Stimulated activated CD8-positive, alpha-beta memory T cell treated with anti-CD3 and anti-CD28 coated beads, Interleukin-15, amount 100 ng/mL, for 4 hours (primary cell): ENCODE data around the gene GABRA5.
"Not testable (repeated sequence)": the region's sequence is repeated elsewhere in the genome, so short reads cannot be mapped to it uniquely, and the experiment has no call there.

Experiments
- DNase-seq, 2 donors: peaks; one replicate each; pipeline ENCODE4 v3.0.0-alpha.2; 2020; ENCODE audit warnings: low read depth in 2 of 2

GABRA5 gene

DNA sequence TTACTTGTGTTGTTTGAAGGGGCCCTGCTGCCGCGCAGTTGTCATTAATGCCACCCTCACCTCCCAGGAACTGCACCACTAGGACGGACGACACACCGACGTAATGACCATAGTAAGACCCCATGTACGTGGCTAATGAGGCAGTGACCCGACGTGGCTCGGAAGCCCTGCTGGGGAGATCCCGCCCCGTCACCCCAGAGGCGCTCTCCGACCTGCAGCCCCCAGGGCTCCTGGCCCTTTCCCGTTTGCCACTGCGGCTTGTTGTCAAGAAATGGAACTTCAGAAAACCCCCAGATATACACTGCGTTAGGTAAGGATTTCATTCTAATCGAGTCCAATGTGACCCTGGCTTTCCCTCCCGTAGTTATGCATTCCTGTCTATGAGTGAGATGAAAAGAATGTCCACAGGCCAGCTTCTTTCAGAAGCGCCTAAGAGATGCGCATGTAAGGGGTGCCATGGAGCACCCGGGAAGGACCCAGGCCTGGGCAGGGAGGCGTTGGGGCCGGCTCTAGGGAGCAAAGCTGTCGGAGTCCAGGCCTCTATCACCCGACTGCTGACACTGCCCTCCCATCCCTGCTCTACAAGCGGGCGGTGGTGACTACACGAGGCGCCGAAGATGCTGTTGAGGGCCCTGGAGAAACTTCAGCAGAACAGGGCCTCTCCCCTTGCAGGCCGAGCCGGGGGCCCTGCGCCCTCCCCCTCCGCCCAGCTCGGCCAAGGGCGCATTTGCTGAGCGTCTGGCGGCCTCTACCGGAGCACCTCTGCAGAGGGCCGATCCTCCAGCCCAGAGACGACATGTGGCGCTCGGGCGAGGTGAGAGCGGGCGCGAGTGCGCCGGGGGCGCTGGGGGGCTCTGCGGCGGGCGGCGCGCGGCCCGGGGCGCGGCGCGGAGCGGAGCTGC lies at the start of gene GABRA5:
Gene GABRA5, plus strand, starts transcription at position 765 of the 902 bp plus-strand sequence. CDS start 2,187 bp downstream, outside the sequence.
- DNase-seq = no peak

GRCh38 chr15:26831191-26831590 lies 35.7 kb upstream of the GABRA5 start:
- DNase-seq = not testable (repeated sequence)

DNA sequence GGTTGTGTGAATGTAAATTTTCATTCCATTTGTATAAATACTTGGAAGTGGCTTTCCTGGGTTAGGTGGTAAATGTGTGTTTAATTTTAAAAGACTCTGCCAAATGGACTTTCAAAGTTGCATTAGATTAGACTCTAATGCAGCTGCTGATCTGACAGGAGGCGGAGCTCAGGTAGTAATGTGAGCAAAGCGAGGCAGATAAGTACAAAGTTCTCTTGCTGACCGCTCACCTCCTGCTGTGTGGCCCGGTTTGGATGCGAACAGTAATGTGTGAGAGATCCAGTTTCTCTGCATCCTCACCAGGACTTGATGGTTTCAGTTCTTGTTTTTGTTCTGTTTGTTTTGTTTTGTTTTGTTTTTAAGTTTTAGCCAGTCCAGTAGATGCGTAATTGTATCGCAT lies 34.9 kb upstream of the GABRA5 start:
- no peak for DNase-seq

DNA sequence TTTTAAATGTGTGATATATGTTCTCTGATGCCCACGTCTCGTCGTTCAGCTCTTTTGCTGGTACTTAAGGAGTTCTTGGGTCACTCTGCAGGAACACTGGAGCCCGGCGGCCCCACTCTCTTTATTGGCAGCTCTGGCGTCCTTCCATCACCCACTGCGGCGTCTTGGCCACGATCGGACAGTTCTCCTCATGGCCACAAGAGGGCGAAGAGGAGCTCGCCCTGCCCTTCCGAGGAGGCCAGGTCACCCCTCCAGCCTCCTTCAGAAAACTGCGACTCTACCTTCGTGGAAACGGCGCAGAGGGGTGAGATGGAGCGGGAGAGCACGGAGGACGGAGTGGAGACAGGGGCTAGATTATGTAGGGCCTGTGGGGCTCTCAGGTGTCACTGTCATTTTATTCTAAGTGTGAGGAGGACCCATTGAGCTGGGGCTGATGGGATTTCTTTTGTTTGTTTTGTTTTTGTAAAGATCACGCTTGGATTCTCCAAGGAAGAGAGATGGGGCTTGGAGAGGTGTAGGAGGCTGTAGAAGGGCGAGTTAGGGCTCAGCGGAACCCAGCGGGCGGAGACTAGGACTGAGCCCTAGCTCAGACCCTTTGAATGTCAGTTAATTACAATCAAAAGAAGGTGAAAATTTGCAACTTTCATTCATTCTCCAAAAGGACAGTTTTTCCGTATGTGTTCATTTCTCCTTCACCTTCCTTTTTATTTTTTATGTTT lies 28.0 kb upstream of the GABRA5 start:
- DNase-seq = no peak

- no peak for DNase-seq
Observed at GRCh38 chr15:26841514-26841913, 25.3 kb upstream of the GABRA5 start.

DNA sequence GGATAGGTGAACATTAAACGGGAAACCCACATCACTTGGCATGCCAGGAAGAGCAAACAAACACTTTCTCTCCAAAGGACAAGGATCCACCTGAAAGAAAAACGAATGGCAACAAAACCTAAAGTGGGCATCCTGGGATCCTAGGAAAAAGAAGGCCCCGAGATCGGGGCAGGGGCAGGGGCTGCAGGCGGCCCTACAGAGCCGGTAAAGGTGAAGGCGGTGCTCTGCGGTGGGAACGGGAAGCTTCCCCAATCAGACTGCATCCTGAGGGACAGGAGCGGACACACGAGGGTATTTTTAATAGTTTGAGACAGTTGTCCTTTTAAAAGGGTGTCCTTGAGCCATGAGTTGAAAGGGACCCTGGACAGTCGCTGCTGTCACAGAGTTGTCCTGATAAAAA lies 24.9 kb upstream of the GABRA5 start:
- DNase-seq = no peak

- no peak for DNase-seq
Observed at GRCh38 chr15:26842391-26842790, 24.5 kb upstream of the GABRA5 start.

DNA sequence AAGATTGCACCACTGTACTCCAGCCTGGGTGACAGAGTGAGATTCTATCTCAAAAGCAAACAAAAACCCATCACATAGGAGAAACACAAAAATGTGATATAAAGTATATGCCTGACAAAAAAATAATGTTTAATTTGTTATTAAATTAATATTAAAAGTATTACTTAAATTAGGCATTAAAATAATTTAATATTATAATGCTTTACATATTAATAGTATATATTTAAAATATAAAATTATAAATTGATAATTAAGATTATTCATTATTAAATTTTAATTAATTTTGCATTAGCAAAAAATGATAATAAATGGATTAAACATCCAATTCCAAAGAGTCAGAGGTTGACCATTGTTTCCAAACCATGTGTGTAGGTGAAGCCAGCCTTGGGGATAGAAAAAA lies 22.0 kb upstream of the GABRA5 start:
- DNase-seq = no peak

GRCh38 chr15:26848498-26848897 lies 18.4 kb upstream of the GABRA5 start:
- DNase-seq = no peak

DNA sequence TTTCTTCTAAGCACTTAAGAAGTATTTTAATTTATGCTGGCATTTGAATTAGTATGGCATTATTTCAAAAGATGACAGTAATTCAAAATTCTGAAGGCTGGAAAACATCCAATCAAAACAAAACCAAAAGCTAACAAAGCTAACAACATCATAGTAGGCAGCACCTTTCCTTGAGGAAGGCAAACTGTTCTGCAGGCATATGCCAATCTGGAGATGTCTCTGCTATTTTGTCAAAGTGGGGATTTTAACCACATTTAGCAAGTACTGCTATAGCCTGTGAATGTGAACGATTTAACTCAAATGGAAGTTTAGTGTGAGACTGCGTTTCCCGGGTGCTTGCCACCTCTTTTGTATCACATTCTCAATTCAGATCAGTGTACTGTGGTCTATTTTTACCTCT lies 16.7 kb upstream of the GABRA5 start:
- no peak for DNase-seq

DNA sequence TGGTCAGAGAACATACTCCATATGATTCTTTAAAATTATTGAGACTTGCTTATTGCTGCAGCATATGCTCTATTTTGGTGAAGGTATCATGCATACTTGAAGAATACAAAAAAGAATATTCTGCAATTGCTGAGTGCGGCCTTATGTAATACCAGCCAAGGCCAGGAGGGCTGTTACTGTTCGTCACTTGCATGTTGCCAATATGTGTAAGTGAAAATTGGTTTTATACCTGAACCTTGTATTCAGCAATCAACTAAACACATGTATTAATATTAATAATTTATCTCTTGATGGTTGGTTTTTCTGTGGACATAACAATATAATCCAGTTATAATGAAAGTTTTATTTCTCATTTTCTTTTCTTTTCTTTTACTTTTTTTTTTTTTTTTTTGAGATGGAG lies 13.9 kb upstream of the GABRA5 start:
- no peak for DNase-seq

- no peak for DNase-seq
Observed at GRCh38 chr15:26854435-26854834, 12.4 kb upstream of the GABRA5 start.

DNA sequence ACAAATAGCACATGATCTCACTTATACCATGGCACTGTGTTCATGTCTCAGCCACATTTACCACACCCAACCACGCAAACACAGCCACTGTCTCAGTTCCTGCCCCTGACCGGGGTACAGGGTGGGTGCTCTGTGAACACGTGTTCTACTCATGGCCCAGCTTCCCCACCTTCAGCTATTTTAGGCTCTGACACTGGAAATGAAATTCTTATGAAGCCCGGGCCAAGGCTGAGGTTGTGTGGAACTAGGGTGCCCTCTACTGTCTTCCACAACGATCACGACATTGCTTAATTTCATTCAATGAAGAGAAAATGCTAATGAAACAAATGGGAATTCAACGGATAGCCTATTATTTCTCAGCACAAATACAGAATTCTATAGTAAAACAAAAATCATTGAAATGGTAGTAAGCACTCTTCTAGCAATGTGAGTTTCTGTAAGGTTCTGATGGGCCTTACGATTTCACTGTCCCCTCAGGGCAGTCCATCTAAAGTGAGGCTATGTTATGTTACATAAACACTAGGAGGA lies 2.1 kb upstream of the GABRA5 start:
- no peak for DNase-seq

DNA sequence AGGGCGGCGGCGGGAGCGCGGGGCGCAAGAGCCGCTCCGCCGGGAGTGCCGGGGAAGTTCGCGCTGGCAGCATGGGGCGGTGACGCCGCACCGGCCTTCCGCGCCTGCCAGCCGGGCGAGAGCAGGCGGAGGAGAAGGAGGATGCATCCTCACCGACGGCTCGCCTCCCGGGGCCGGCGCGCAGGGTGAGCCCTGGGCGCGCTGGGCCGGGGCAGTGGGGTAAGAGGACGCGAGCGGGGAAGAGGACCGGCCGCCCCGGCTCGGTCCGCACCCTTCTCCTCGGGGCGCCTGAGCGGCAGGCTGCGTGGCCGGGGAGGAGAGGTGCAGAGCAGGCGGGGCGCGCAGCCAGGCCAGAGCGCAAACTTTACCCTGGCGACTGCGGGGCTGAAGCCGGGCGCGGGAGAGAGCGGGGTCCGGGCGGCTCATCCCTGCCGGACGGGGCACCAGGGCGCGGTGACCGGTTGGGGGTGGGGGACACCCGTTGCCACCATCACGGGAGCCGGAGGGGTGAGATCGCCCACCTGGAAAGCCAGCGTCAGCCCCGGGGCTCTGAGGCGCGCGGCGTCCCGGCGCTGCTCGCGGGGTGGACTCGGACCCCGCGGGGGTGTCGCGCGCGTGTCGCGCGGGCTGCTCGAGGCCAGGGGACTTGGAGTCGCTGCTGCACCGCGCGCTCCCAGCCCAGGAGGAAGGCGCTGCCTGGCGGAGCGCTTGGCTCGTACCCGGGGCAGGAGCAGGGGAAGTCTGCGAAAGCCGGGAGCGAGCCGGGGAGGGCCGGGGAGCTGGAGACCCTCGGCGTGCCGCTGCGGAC lies 542 bp downstream of the GABRA5 start:
- DNase-seq = no peak

DNA sequence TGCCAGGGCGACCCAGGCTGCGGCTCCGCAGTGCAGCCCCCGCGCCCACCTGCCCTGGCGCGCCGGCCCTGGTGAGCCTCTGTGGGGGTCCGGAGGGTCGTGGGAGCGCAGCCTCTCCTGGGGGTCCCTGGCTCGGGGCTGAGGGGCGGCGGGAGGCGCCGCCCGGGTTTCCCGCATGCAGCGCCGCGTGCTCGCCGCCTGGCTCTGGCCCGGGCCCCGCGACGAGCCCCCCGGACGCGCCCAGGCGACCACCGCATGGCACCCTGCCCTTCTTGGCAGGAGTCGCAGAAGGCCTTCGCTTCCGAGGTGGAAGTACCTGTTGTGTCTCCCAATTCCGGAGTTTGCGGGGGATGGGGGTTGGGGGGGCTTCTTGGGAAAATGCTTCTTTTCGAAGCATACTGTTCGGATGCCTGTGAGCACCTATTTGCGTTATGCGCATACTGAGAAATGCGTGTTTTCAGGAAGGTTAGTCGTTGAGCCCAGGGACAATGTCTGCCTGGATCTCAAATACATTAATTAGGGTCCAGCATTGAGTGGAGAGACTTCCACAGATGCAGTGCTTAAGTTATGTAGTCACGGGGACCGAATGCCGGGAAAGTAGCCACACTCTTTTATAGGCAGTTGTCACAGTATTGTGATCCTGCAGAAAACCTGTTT lies 1.3 kb downstream of the GABRA5 start:
- DNase-seq = no peak

GRCh38 chr15:26869628-26870027 lies 2.8 kb downstream of the GABRA5 start:
- no peak for DNase-seq

DNA sequence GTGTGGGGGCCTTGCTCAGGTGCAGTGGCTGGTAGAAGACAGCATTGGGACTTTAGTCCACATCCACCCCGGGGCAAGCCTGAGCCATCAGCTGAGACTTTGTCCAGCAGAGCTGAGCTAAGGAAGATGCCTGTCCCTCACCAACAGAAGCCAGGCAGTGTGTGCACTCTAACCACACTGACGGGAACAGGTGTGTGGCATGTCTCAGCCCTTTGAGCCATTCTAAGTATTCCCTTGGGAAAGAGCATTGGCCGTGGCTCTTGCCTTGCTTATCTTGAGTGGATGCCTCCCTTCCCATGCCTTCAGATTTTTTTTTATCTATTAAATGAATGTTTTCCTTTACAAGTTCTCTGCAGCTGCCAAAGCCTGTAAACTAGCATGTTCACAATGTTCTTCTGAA lies 3.5 kb downstream of the GABRA5 start:
- DNase-seq = no peak

- DNase-seq = no peak
Observed at GRCh38 chr15:26872206-26872605, 5.3 kb downstream of the GABRA5 start.

DNA sequence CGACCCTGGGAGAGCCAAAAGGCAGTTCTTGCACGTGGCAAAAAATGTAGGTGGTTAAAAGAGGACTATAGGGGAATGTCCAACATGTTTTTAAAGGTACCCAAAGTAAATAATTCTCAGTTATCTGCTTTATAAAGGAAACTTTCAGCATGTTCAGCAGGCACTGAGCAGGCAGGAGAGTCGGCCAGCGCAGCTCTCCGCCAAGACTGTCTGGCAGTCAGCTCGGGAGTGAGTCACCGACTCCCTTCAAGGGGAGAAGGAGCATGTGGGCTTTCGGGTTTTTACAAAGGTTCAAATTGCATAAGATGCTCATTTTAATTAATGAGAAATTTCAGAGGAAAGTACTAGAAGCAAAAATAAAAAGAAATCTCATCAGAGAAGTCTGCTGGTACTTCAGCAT lies 7.0 kb downstream of the GABRA5 start:
- no peak for DNase-seq

DNA sequence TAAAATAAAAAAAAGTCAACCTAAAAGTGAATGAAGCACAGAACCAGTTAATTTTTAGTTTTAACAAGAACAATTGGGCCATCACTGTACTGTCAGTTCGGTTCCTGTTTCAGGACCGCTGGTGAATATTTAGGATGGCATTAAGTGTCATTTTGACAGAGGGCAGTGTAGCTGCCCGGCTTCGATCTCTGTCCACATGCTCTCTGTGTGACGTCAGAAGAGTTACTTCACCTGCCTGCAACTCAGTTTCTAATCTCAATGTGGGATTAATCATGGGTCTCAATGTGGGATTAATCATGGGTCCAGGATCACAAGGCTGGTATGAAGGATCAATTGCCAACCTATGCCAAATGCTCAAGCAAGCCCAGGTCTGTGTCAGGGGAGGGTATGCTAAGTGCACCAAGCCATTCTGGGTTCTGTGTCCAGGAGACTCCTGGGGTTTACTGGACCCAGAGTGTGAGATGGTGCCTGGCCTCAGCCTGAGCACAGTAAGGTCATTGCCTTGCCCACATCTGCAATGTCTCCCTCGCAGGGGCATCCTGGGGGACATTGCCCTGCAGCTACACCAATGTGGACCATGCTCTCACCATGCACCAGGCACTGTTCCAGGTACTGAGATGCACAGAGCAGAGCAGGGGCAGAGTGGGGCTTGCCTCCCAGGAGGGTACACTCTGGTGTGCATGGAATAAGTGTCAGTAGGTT lies 8.1 kb downstream of the GABRA5 start:
- DNase-seq = no peak

DNA sequence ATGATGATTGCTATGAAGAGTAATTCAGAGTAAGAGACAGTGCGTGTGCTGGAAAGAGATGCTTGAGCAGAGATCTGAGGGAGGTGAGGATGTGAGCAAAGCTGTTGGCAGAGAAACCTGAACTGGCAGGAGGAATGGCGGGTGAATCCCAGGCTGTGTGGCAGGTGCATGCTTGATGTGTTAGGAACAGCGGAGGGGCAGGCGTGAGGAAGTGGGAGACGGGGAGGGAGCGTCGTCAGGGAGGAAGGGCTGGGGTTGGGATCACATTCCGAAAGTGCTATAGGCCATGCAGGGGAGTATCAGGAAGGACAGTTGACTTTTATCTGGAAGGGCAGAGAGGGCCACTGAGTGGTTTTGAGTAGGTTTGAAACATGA lies 8.6 kb downstream of the GABRA5 start:
- DNase-seq = no peak
